H1 (cell line): Measurements from ENCODE around the gene PIWIL1. TPM values are rescaled to one million over a fixed set of nuclear protein-coding genes. Genes with fewer than 3 reads are reported as not detected.

Source experiments
- CTCF ChIA-PET: fragments of 300-600 bp; sonication (Branson Sonifier 250); formaldehyde crosslinking; loops from one replicate; lab custom pipeline; 2021; ENCODE audit not compliant: partially characterized antibody; lab: Charles Lee
- POLR2A ChIA-PET: fragments of 300-600 bp; sonication (Branson Sonifier 250); formaldehyde crosslinking; loops from one replicate; lab custom pipeline; 2021; ENCODE audit warnings: inconsistent platforms; ENCODE audit not compliant: partially characterized antibody; lab: Charles Lee
- DNase-seq, 2 experiments: peaks; one replicate each; pipeline versions ENCODE4 v3.0.0 to v3.0.0-alpha.2; 2010 to 2022; ENCODE audit warnings: low spot score in 2 of 2, low read depth in 1 of 2, mixed read lengths in 1 of 2
- FAIRE-seq: peaks from 2 replicates; lab custom pipeline; 2011; peaks lifted over from hg19 to GRCh38; lab: Jason Lieb, UNC
- H2AFZ ChIP-seq: 2 replicates; pipeline ENCODE4 v1.8.1; 2012; ENCODE audit warnings: low read length, inconsistent platforms
- H2AK5ac ChIP-seq: 2 replicates; pipeline ENCODE4 v1.6.1; 2013; ENCODE audit warnings: low read depth, low read length
- H2BK120ac ChIP-seq: replicated peaks from 2 replicates; pipeline ENCODE3; 2013; ENCODE audit warnings: low read depth, low read length, inconsistent platforms
- H2BK12ac ChIP-seq: 2 replicates; pipeline ENCODE4 v1.6.1; 2013; ENCODE audit warnings: low read depth, low read length
- H2BK15ac ChIP-seq: 2 replicates; pipeline ENCODE4 v1.6.1; 2013; ENCODE audit warnings: low read length
- H2BK20ac ChIP-seq: 2 replicates; pipeline ENCODE4 v1.6.1; 2013; ENCODE audit warnings: low read length
- H2BK5ac ChIP-seq: 2 replicates; pipeline ENCODE4 v1.6.1; 2013; ENCODE audit warnings: low read depth, low read length
- H3K14ac ChIP-seq: 2 replicates; pipeline ENCODE4 v1.6.1; 2013; ENCODE audit warnings: inconsistent platforms; ENCODE audit not compliant: insufficient read length
- H3K18ac ChIP-seq: 2 replicates; pipeline ENCODE4 v1.6.1; 2013; ENCODE audit warnings: low read length; ENCODE audit errors: extremely low read depth
- H3K23ac ChIP-seq: 2 replicates; pipeline ENCODE4 v1.6.1; 2013; ENCODE audit warnings: inconsistent platforms; ENCODE audit not compliant: insufficient read length
- H3K23me2 ChIP-seq: 2 replicates; pipeline ENCODE4 v1.6.1; 2013; ENCODE audit warnings: low read depth, low read length
- H3K27ac ChIP-seq: 2 replicates; pipeline ENCODE4 v1.6.1; 2011; ENCODE audit warnings: low read depth, low read length, inconsistent platforms
- H3K27me3 ChIP-seq, 4 experiments: replicated peaks in 1 of 4; 1 replicate in 1 of 4; 2 replicates in 3 of 4; pipeline versions ENCODE4 v1.6.1 to v1.8.1; 2011 to 2013; ENCODE audit warnings: low read length in 3 of 4, mild to moderate bottlenecking in 3 of 4, inconsistent platforms in 2 of 4, mixed read lengths in 2 of 4, moderate library complexity in 1 of 4; ENCODE audit not compliant: control insufficient read depth in 3 of 4, insufficient read depth in 3 of 4; ENCODE audit errors: extremely low read depth in 1 of 4
- H3K36me3 ChIP-seq, 4 experiments: 2 replicates each; pipeline versions ENCODE4 v1.6.1 to v1.8.1; 2011 to 2013; ENCODE audit warnings: mild to moderate bottlenecking in 4 of 4, low read length in 3 of 4, moderate library complexity in 2 of 4, control low read depth in 1 of 4, inconsistent platforms in 1 of 4; ENCODE audit not compliant: insufficient read depth in 4 of 4, control insufficient read depth in 2 of 4
- H3K4ac ChIP-seq: replicated peaks from 2 replicates; pipeline ENCODE3; 2013; ENCODE audit warnings: low read length, low read depth, mixed read lengths, inconsistent platforms; ENCODE audit not compliant: insufficient read length
- H3K4me1 ChIP-seq, 4 experiments: replicated peaks in 1 of 4; 1 replicate in 1 of 4; 2 replicates in 3 of 4; pipeline versions ENCODE4 v1.6.1 to v1.8.1; 2011 to 2013; ENCODE audit warnings: low read length in 3 of 4, inconsistent platforms in 2 of 4, mixed read lengths in 1 of 4; ENCODE audit not compliant: insufficient read depth in 4 of 4, control insufficient read depth in 3 of 4
- H3K4me2 ChIP-seq, 2 experiments: 2 replicates each; pipeline versions ENCODE4 v1.6.1 to v1.8.1; 2011 to 2013; ENCODE audit warnings: low read depth in 2 of 2, low read length in 2 of 2, control low read depth in 1 of 2, inconsistent platforms in 1 of 2, mild to moderate bottlenecking in 1 of 2; ENCODE audit not compliant: insufficient read depth in 1 of 2
- H3K4me3 ChIP-seq, 4 experiments: fragments of 200-600, 300-600 bp in 1 of 4; sonication (generic), shearing (Covaris generic), sonication (Bioruptor Twin) in 1 of 4; 2 replicates each; pipeline versions ENCODE4 v1.5.1 to v1.8.1; 2011 to 2016; ENCODE audit warnings: low read length in 4 of 4, low read depth in 3 of 4, control low read depth in 2 of 4, inconsistent platforms in 2 of 4, mild to moderate bottlenecking in 2 of 4, mixed read lengths in 1 of 4, moderate library complexity in 1 of 4; ENCODE audit not compliant: insufficient read depth in 2 of 4; ENCODE audit errors: extremely low read depth in 1 of 4
- H3K56ac ChIP-seq: replicated peaks from 2 replicates; pipeline ENCODE3; 2013; ENCODE audit warnings: low read depth, mild to moderate bottlenecking, mixed read lengths, low read length, inconsistent platforms; ENCODE audit not compliant: insufficient read length
- H3K79me1 ChIP-seq: 2 replicates; pipeline ENCODE4 v1.6.1; 2013; ENCODE audit warnings: low read depth, low read length, control low read depth
- H3K79me2 ChIP-seq, 2 experiments: 2 replicates each; pipeline versions ENCODE4 v1.6.1 to v1.8.1; 2012 to 2013; ENCODE audit warnings: low read length in 2 of 2, mild to moderate bottlenecking in 2 of 2, inconsistent platforms in 1 of 2; ENCODE audit not compliant: insufficient read depth in 2 of 2, control insufficient read depth in 1 of 2
- H3K9ac ChIP-seq, 4 experiments: replicated peaks in 1 of 4; 1 replicate in 1 of 4; 2 replicates in 3 of 4; pipeline versions ENCODE4 v1.6.1 to v1.8.1; 2011 to 2013; ENCODE audit warnings: low read depth in 3 of 4, low read length in 3 of 4, control low read depth in 2 of 4, mild to moderate bottlenecking in 2 of 4, moderate library complexity in 2 of 4, inconsistent platforms in 1 of 4; ENCODE audit errors: extremely low read depth in 1 of 4
- H3K9me3 ChIP-seq, 2 experiments: 2 replicates each; pipeline versions ENCODE4 v1.6.1 to v1.8.1; 2012 to 2013; ENCODE audit warnings: mild to moderate bottlenecking in 2 of 2, moderate library complexity in 2 of 2, control low read depth in 1 of 2, inconsistent platforms in 1 of 2, low read depth in 1 of 2, low read length in 1 of 2, mixed read lengths in 1 of 2; ENCODE audit not compliant: insufficient read depth in 2 of 2
- H4K20me1 ChIP-seq, 2 experiments: replicated peaks in 1 of 2; 2 replicates each; pipeline versions ENCODE3 to v1.8.1; 2011 to 2013; ENCODE audit warnings: inconsistent platforms in 2 of 2, low read length in 2 of 2, mild to moderate bottlenecking in 1 of 2; ENCODE audit not compliant: insufficient read depth in 2 of 2, control insufficient read depth in 1 of 2
- H4K5ac ChIP-seq: 2 replicates; pipeline ENCODE4 v1.6.1; 2013; ENCODE audit warnings: low read length, low read depth, mixed read lengths, inconsistent platforms; ENCODE audit not compliant: insufficient read length
- H4K8ac ChIP-seq: 2 replicates; pipeline ENCODE4 v1.8.0; 2013; ENCODE audit warnings: mild to moderate bottlenecking, moderate library complexity, low read length, inconsistent platforms; ENCODE audit not compliant: insufficient read depth; ENCODE audit errors: extremely low read depth
- H4K91ac ChIP-seq: replicated peaks from 2 replicates; pipeline ENCODE3; 2013; ENCODE audit warnings: low read length, mixed read lengths, inconsistent platforms; ENCODE audit not compliant: insufficient read length
- CEBPB ChIP-seq: IDR thresholded peaks from 2 replicates; pipeline ENCODE4 v1.6.1; 2012; ENCODE audit warnings: low read depth, low read length
- CHD2 ChIP-seq: IDR thresholded peaks from 2 replicates; pipeline ENCODE4 v1.6.1; 2012; ENCODE audit warnings: low read length, improper control_type of control experiment
- CREB1 ChIP-seq: IDR thresholded peaks from 2 replicates; pipeline ENCODE4 v1.6.1; 2012; ENCODE audit warnings: inconsistent platforms
- EGR1 ChIP-seq: IDR thresholded peaks from 2 replicates; pipeline ENCODE4 v1.6.1; 2011; ENCODE audit warnings: low read depth, low read length, borderline replicate concordance
- MAX ChIP-seq: IDR thresholded peaks from 2 replicates; pipeline ENCODE4 v1.6.1; 2012; ENCODE audit warnings: inconsistent platforms
- RXRA ChIP-seq: IDR thresholded peaks from 2 replicates; pipeline ENCODE4 v1.6.1; 2011; ENCODE audit warnings: low read depth, mild to moderate bottlenecking, low read length, moderate library complexity; ENCODE audit not compliant: insufficient read depth
- SIRT6 ChIP-seq: IDR thresholded peaks from one replicate; pipeline ENCODE4 v1.7.1; 2012; ENCODE audit warnings: low read length, inconsistent platforms
- SP2 ChIP-seq: IDR thresholded peaks from 2 replicates; pipeline ENCODE4 v1.6.1; 2012; ENCODE audit warnings: mild to moderate bottlenecking, low read length, inconsistent platforms
- WGBS, 2 experiments: shearing (Covaris generic) in 1 of 2; methylation state at CpG; one replicate each; pipeline versions ENCODE4 v1.1.6 to v1.1.7; 2013 to 2015; ENCODE audit warnings: low lambda C conversion rate in 2 of 2, mixed read lengths in 2 of 2, inconsistent platforms in 1 of 2, low coverage in 1 of 2, missing lambda C conversion rate in 1 of 2; ENCODE audit not compliant: insufficient replicate concordance in 2 of 2, insufficient coverage in 1 of 2, insufficient read length in 1 of 2; ENCODE audit errors: extremely low coverage in 1 of 2, missing lambda C conversion rate in 1 of 2; 5-methylcytosine and 5-hydroxymethylcytosine counted together
- polyA plus RNA-seq, 7 experiments: library from polyadenylated mRNA; depleted of rRNA in 3 of 7; stranded (reverse) in 5 of 7; unstranded in 2 of 7; fragments of >200 nt in 5 of 7; fragments of 200-250 nt in 2 of 7; gene quantifications; 1 replicate in 5 of 7; 2 replicates in 1 of 7; 4 replicates in 1 of 7; pipeline versions ENCODE4 v1.2.1 to v1.2.3, GENCODE V29; 2011 to 2013; ENCODE audit warnings: missing spikeins in 2 of 7, mixed read lengths in 2 of 7
- total RNA-seq: library from RNA; stranded (reverse); fragmentation: NEBNext Ultra II Directional; extraction: Animal tissue kit (Norgen Biotek cat#: 25700); gene quantifications from 2 replicates; pipeline ENCODE4 v1.2.1, GENCODE V29; 2021

The PIWIL1 gene
- total and polyA plus RNA-seq, 2 of the 8 experiments (the other 6 are each of a cell fraction or from before 2014, with no cell fraction given): not detected

GRCh38 chr12:130382818-130383217 is 45.1 kb downstream of the PIWIL1 start:
- FAIRE-seq: no peak

More at GRCh38 chr12:130382818-130383217, 45.1 kb downstream of the PIWIL1 start:
- H4K5ac ChIP-seq: no peak overlapping the region
- no peaks in the 10 kb centered on the region for H3K79me2 ChIP-seq
- no peak overlapping the region for H3K4me2 ChIP-seq
- no peak overlapping the region for H3K14ac ChIP-seq
- no peak overlapping the region for H3K4ac ChIP-seq
- H4K91ac ChIP-seq: no peak overlapping the region
- H3K23ac ChIP-seq: no peak overlapping the region
- TF ChIP-seq EGR1 (no peak), CREB1 (no peak), MAX (no peak), RXRA (no peak), SP2 (no peak), CHD2 (no peak), SIRT6 (no peak), CEBPB (no peak)
- no peak overlapping the region for H3K56ac ChIP-seq
- H3K27ac ChIP-seq: no peak overlapping the region
- H2AK5ac ChIP-seq: no peak overlapping the region
- no peaks in the 10 kb centered on the region for H3K9me3 ChIP-seq
- no peak overlapping the region for H2BK120ac ChIP-seq
- no peaks in the 10 kb centered on the region for H3K79me1 ChIP-seq
- H3K27me3 ChIP-seq: no peaks in the 10 kb centered on the region
- H4K8ac ChIP-seq: no peak overlapping the region
- H2AFZ ChIP-seq: no peak overlapping the region
- H2BK20ac ChIP-seq: no peak overlapping the region
- peaks cover 0 to 3% (median 0%) of the 10 kb centered on the region in 4 experiments; a peak in 1 of 7 replicates for H3K4me1 ChIP-seq
- no peak overlapping the region for H3K4me3 ChIP-seq
- no peak for DNase-seq
- no peak overlapping the region for H2BK5ac ChIP-seq
- no peak overlapping the region for H3K18ac ChIP-seq
- H3K9ac ChIP-seq: no peak overlapping the region
- no peaks in the 10 kb centered on the region for H3K36me3 ChIP-seq
- H2BK15ac ChIP-seq: no peak overlapping the region
- 96% methylated on average over 2 of the region's 2 CpGs; no CpG with 5 or more reads in 1 of the 2 experiments for WGBS, 2 experiments
- H4K20me1 ChIP-seq: no peaks in the 10 kb centered on the region
- ChIA-PET CTCF (no interaction called here), POLR2A (no interaction called here)
- H3K23me2 ChIP-seq: no peaks in the 10 kb centered on the region
- H2BK12ac ChIP-seq: no peak overlapping the region
